GM18867 (cell line): Measurements from ENCODE around the gene ERGIC1.
"Not testable (repeated sequence)": the region's sequence is repeated elsewhere in the genome, so short reads cannot be mapped to it uniquely, and the experiment has no call there.

Experiments used
- ATAC-seq: cut with Tn5 transposase; IDR thresholded peaks from one replicate; pipeline ENCODE4 v1.9.1; 2021; ENCODE audit warnings: mild to moderate bottlenecking, moderate library complexity; ENCODE audit not compliant: unreplicated experiment

The ERGIC1 gene

GRCh38 chr5:172862165-172862801 lies 28.2 kb downstream of the ERGIC1 start:
- no peak for ATAC-seq

DNA sequence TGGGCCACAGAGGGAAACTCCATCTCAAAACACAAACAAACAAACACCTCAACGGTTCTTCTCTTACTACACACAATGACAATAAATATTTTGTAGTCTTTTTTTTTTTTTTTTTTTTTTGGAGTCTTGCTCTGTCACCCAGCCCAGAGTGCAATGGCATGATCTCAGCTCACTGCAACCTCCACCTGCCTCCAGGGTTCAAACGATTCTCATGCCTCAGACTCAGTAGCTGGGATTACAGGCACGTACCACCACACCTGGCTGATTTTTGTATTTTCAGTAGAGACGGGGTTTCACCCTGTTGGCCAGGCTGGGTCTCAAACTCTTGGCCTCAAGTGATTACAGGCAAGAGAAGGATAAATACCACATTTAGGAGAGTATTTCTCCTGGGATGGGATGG lies 30.1 kb downstream of the ERGIC1 start:
- ATAC-seq, result not testable (repeated sequence)

GRCh38 chr5:172864747-172865146 lies 30.7 kb downstream of the ERGIC1 start:
- ATAC-seq, result no peak

DNA sequence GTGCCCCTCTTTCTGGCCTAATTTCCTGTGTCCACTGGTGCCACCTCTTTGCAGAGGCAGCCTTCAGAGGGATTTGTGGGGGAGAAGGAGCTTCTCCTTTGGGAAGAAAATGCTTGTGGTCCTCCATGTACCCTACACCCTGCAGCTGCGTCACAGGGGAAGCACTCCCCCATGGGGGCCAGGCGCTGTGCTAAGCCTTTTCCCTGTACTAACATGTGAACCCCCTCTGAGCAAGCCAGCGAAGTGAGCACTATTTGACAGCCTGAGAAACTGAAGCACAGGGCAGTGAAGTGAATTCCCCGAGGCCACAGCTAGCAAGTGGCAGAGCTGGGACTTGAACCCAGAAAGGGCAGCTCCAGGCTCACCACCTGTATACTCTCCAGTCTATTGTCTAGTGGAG lies 32.3 kb downstream of the ERGIC1 start:
- ATAC-seq, result no peak

DNA sequence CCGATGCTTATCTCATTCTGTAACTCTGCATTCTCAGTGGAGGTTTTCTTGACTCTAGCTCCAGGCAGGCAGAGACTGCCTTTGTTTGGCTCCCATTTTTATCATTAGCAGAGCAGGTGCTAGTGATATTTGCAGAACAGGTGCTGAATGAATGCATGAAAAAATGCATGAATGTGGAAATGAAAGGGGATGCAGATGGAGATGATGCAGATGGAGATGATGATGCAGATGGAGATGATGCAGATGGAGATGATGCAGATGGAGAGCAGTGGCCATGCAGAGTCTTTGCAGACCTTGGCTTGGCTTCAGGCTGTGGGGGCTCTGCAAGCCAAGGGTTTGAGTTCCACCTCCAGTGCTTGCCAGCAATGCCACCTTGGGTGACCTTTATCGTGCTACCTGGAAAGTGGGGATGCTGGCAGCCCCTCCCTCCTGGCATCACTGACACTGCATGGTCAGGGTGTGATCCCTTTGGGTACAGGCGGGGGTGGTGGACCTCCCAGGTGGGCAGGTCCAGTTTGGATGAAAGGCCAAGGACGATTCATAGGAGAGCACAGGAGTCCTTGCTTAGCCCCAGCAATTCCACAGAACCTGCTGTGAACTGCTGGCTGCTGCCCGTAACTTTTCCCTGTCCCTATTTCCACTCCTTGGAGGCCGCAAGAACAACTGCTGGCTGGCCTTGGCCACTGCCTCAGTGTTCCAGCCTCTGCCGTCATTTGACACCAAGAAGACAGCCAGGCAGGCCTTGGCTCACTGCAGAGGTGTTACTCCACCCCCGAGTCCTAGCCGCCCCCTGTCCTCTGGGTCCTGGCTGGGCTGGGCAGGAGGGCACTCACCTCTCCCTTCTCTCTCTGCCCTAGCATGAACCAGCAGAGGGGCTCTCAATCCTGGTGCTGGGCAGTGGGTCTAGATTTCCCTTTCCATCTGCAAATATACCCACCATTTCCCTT lies 33.0 kb downstream of the ERGIC1 start:
- no peak for ATAC-seq

- ATAC-seq, result no peak
Measured at GRCh38 chr5:172867761-172868435, 33.8 kb downstream of the ERGIC1 start.

DNA sequence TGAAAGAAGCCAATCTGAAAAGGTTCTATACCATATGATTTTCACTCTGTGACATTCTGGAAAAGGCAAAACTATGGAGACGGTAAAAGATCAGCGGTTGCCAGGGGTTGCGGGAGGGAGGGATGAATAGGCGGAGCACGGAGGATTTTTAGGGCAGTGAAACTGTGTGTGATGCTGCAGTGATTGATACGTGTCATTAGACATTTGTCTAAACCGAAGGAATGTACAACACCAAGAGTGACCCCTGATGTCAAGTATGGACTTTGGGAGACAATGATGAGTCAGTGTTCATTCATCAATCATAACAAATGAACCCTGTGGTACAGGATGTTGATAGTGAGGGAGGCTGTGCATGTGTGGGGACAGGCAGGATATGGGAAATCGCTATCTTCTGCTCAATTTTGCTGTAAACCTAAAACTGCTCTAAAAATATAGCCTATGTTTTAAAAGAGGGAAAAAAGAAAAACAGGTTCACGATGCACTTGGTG lies 34.4 kb downstream of the ERGIC1 start:
- ATAC-seq, result no peak

DNA sequence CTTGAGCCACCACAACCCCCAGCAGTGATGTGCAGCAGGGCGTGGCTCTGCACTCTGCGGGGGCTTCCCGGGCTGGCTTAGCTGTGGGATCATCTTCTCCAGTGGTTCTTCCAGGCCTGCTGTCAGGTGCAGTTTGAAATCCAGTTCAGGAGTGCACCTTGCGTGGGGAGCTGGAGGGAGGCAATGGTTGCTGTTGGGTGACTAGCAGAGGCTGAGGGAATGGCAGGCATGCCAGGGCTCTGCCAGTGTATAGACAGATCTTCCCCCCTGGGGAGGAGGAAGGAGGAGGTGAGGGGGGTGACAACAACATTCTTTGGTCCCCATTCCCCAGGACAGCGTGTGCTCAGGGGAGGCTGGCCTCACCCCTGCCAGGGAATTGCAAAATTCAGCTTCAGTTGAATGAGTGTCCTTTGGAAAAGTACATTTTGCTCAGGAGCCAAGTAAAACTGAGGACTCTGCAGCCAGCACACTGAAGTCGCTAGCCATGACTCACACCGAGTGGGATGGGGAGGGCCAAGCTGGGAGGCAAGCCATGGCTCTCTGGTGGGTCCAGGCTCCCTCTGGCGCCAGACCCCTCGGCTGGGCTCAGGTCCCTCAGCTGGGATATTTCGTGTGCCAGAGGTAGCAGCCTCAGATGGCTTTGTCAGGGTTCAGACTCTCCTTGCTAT lies 35.0 kb downstream of the ERGIC1 start:
- ATAC-seq, result no peak

GRCh38 chr5:172869691-172870090 lies 35.6 kb downstream of the ERGIC1 start:
- no peak for ATAC-seq

DNA sequence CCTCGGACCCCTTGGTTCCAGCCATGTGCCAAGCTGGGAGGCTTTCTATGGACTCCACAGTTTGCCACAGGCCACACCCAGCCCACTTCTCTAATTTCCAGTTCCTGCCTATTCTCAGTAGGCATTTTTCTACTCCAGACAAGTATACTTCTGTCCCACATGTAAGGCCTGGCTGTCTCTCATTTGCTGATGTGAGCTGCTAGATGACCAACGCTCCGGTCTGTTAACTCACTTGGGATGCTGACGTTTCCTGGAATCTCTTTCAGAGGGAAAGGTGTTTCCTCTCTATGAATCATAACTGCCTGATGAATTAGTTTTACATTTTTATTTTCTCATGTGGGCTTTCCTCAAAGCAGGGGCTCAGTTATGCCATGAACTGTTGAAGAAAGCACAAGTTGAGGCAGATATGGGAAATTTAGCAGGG lies 36.3 kb downstream of the ERGIC1 start:
- ATAC-seq, result no peak

GRCh38 chr5:172870715-172871461 lies 36.8 kb downstream of the ERGIC1 start:
- ATAC-seq, result no peak

GRCh38 chr5:172871536-172871935 lies 37.5 kb downstream of the ERGIC1 start:
- ATAC-seq, result no peak

DNA sequence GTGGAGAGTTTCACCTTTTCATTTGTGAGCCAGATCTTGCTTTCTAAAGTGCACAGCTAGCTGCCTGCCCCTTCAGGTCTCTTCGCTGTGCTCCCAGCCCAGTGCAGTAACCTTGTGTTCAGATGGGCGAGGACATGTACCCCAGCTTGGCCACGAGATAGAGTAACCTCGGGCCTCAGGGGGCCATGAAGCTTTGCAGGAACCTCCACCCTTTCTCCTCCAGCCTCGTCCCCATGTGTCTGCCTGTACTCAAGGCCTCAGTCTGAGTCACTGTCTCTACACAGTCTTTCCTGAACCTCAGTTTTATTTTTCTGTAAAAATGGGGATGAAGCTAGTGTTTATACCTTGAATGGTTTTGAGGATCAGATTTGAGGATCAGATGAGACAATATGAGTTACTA lies 37.9 kb downstream of the ERGIC1 start:
- ATAC-seq, result no peak

- ATAC-seq, result no peak
Measured at GRCh38 chr5:172872997-172873491, 39.0 kb downstream of the ERGIC1 start.

- no peak for ATAC-seq
Measured at GRCh38 chr5:172873513-172873912, 39.5 kb downstream of the ERGIC1 start.

GRCh38 chr5:172874647-172875504 lies 40.8 kb downstream of the ERGIC1 start:
- no peak for ATAC-seq

GRCh38 chr5:172875505-172876279 lies 41.6 kb downstream of the ERGIC1 start:
- ATAC-seq, result no peak

DNA sequence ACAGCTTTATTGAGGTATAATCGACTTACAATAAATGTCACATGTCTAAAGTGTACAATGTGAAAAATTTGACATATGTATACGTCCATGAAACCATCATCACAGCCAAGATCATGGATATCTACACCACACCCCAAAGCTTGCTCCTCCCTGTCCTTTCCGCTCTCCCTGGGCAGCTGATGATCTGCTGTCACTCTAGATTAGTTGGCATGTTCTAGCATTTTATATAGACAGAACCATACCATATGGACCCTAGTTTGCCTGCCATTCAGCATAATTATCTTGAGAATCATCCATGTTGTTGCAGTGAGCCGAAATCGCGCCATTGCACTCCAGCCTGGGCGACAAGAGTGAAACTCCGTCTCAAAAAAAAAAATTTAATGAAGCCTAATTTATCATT lies 42.5 kb downstream of the ERGIC1 start:
- ATAC-seq, result no peak
